T-cell (primary cell): Measurements from ENCODE around the gene UPK3A. TPM values are rescaled to one million over a fixed set of nuclear protein-coding genes. Genes with fewer than 3 reads are reported as not detected.

Experiments used
- ATAC-seq, 4 experiments: fragments of 200-7000 bp in 3 of 4; fragments of 150-1000 bp in 1 of 4; cut with Tn5 transposase; replicated peaks in 1 of 4; 1 replicate in 3 of 4; 2 replicates in 1 of 4; pipeline ENCODE4 v1.10.0; 2021; ENCODE audit warnings: moderate library complexity in 3 of 4, mild to moderate bottlenecking in 2 of 4, moderate number of reproducible peaks in 1 of 4
- CTCF ChIA-PET, 2 donors: fragments of 300-600 bp; sonication (Branson Sonifier 250); formaldehyde crosslinking; loops; one replicate each; lab custom pipeline; 2022; ENCODE audit warnings: antibody characterized with exemption in 2 of 2; lab: Charles Lee
- POLR2A ChIA-PET, 2 donors: fragments of 300-600 bp; sonication (Branson Sonifier 250); formaldehyde crosslinking; loops; one replicate each; lab custom pipeline; 2022; ENCODE audit warnings: antibody characterized with exemption in 2 of 2; lab: Charles Lee
- DNase-seq, 35 experiments: peaks; one replicate each; pipeline versions ENCODE4 v3.0.0 to v3.0.0-alpha.2; 2013 to 2023
- H3K27ac ChIP-seq: one replicate; pipeline ENCODE4 v1.5.1; 2013; ENCODE audit warnings: low read length
- H3K27me3 ChIP-seq, 2 experiments: replicated peaks in 1 of 2; 1 replicate in 1 of 2; 2 replicates in 1 of 2; pipeline versions ENCODE4 v1.6.1 to v1.7.0; 2013; ENCODE audit warnings: low read length in 1 of 2, mixed read lengths in 1 of 2; ENCODE audit not compliant: control insufficient read depth in 2 of 2, insufficient read depth in 2 of 2; ENCODE audit errors: extremely low read depth in 1 of 2
- H3K36me3 ChIP-seq, 2 donors: 1 replicate in 1 of 2; 2 replicates in 1 of 2; pipeline versions ENCODE4 v1.6.1 to v1.7.0; 2013; ENCODE audit warnings: low read length in 1 of 2; ENCODE audit not compliant: control insufficient read depth in 2 of 2, insufficient read depth in 1 of 2; ENCODE audit errors: extremely low read depth in 1 of 2
- H3K4me1 ChIP-seq, 2 experiments: 1 replicate in 1 of 2; 2 replicates in 1 of 2; pipeline versions ENCODE4 v1.6.1 to v1.7.0; 2013; ENCODE audit warnings: low read length in 2 of 2, mixed read lengths in 1 of 2; ENCODE audit not compliant: insufficient read depth in 2 of 2, control insufficient read depth in 1 of 2; ENCODE audit errors: extremely low read depth in 1 of 2
- H3K4me3 ChIP-seq, 2 donors: 1 replicate in 1 of 2; 2 replicates in 1 of 2; pipeline versions ENCODE4 v1.5.1 to v1.7.0; 2013; ENCODE audit warnings: mild to moderate bottlenecking in 2 of 2, low read length in 1 of 2, moderate library complexity in 1 of 2; ENCODE audit not compliant: control insufficient read depth in 1 of 2; ENCODE audit errors: extremely low read depth in 1 of 2
- H3K9me3 ChIP-seq: 2 replicates; pipeline ENCODE4 v1.7.0; 2013
- H3K27ac Mint-ChIP-seq, 2 donors: one replicate each; pipeline ENCODE4 v1.8.0; 2020 to 2021; ENCODE audit warnings: mild to moderate bottlenecking in 2 of 2, mixed read lengths in 2 of 2
- H3K27me3 Mint-ChIP-seq, 2 donors: one replicate each; pipeline ENCODE4 v1.8.0; 2021 to 2022; ENCODE audit warnings: mixed read lengths in 2 of 2
- H3K36me3 Mint-ChIP-seq: one replicate; pipeline ENCODE4 v1.8.0; 2021; ENCODE audit warnings: mixed read lengths
- H3K4me1 Mint-ChIP-seq, 3 donors: one replicate each; pipeline ENCODE4 v1.8.0; 2020 to 2022; ENCODE audit warnings: mixed read lengths in 3 of 3, mild to moderate bottlenecking in 1 of 3
- H3K4me3 Mint-ChIP-seq, 3 donors: one replicate each; pipeline ENCODE4 v1.8.0; 2020 to 2022; ENCODE audit warnings: mild to moderate bottlenecking in 3 of 3, mixed read lengths in 3 of 3, moderate library complexity in 3 of 3
- H3K9me3 Mint-ChIP-seq, 3 donors: one replicate each; pipeline ENCODE4 v1.8.0; 2020 to 2022; ENCODE audit warnings: mixed read lengths in 3 of 3
- WGBS: methylation state at CpG from one replicate; pipeline ENCODE4 v1.1.5; 2013; ENCODE audit warnings: missing lambda C conversion rate; ENCODE audit not compliant: insufficient coverage; 5-methylcytosine and 5-hydroxymethylcytosine counted together
- total RNA-seq, 35 experiments: library from RNA in 6 of 35; stranded (reverse) in 6 of 35; fragments of 120-200 nt in 1 of 35; gene quantifications; one replicate each; pipeline versions ENCODE4 v1.2.1 to v1.2.4 and lab custom pipeline; 2013 to 2026

Gene UPK3A
- total RNA-seq, 5 donors from 2014 or later (not counting 1 experiment from before 2014, with no cell fraction given), result not detected

GRCh38 chr22:45335021-45335818 is 50.5 kb downstream of the UPK3A start:
- Histone ChIP-seq H3K9me3 (no peaks in the 10 kb centered on the region), H3K27me3 (no peaks in the 10 kb centered on the region), H3K27ac (no peak overlapping the region), H3K4me1 (peaks cover 9% of the 10 kb centered on the region in 2 experiments), H3K36me3 (peaks cover under 1 to 83% of the 10 kb centered on the region in 2 donors), H3K4me3 (no peak overlapping the region)
- Mint-ChIP-seq H3K27ac (no peak overlapping the region), H3K9me3 (no peaks in the 10 kb centered on the region), H3K27me3 (no peaks in the 10 kb centered on the region), H3K36me3 (peaks cover 81% of the 10 kb centered on the region), H3K4me1 (peaks cover 22 to 49% (median 23%) of the 10 kb centered on the region in 3 donors), H3K4me3 (no peak overlapping the region)
- ATAC-seq, result no peak
- ChIA-PET CTCF (no interaction called here), POLR2A (interaction anchor here in 1 of 2 donors (0.6 to 1.3 kb wide), 3 partner anchors 12 to 50 kb away, joined by 3 to 5 read pairs (median 4); no protein-coding TSS in a partner anchor)
- no peak for DNase-seq
- 84% methylated on average over 25 of the region's 26 CpGs for WGBS

DNA sequence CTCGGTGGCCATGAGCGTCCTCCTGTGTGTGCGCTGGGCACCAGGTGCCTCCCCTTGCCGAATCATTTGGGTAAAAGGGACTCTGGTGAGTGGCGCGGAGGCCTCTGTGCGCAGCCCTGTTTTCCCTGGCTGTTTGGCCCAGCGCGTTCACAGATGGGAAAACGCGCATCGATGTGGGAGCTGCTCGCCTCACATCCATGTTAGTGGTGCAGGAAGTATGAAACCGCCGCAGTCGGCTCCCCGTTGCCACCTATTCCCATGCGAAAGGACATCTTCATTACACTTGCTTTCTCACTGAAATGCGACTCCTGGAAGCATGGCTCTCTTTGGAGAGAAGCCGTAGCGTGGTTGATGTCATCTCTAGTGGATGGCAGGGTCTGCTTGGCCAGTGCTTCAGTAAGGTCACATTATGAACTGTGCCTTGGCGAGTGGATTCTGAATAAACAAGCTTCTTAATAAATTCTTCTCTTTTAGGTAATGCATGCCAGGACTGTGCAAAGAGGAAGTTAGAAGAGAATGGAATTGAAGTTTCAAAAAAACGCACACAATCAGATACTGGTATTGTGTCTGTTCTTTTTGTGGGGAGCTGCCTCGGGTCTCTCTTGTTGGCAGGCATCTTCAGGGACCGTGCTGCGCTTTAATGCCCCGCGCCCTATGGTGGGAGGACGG is 51.2 kb downstream of the UPK3A start:
- no peaks in the 10 kb centered on the region for H3K27me3 Mint-ChIP-seq
- ATAC-seq (no peak), DNase-seq (no peak)
- Histone ChIP-seq H3K27me3 (no peaks in the 10 kb centered on the region), H3K4me3 (no peak overlapping the region), H3K4me1 (peaks cover 13 to 15% of the 10 kb centered on the region in 2 experiments), H3K27ac (no peak overlapping the region), H3K9me3 (no peaks in the 10 kb centered on the region), H3K36me3 (peaks cover 0 to 81% of the 10 kb centered on the region in 2 donors)
- peaks cover 22 to 57% (median 29%) of the 10 kb centered on the region in 3 donors for H3K4me1 Mint-ChIP-seq
- 91% methylated on average over 21 of the region's 29 CpGs for WGBS
- H3K9me3 Mint-ChIP-seq, result no peaks in the 10 kb centered on the region
- peak overlapping the region in 1 of 3 donors; percentile 58 for H3K4me3 Mint-ChIP-seq
- no peak overlapping the region for H3K27ac Mint-ChIP-seq
- H3K36me3 Mint-ChIP-seq, result peaks cover 78% of the 10 kb centered on the region
- CTCF ChIA-PET, result no interaction called here
- POLR2A ChIA-PET, result interaction anchor here in 1 of 2 donors (0.6 to 1.3 kb wide), 3 partner anchors 13 to 50 kb away, joined by 3 to 5 read pairs (median 4); no protein-coding TSS in a partner anchor

DNA sequence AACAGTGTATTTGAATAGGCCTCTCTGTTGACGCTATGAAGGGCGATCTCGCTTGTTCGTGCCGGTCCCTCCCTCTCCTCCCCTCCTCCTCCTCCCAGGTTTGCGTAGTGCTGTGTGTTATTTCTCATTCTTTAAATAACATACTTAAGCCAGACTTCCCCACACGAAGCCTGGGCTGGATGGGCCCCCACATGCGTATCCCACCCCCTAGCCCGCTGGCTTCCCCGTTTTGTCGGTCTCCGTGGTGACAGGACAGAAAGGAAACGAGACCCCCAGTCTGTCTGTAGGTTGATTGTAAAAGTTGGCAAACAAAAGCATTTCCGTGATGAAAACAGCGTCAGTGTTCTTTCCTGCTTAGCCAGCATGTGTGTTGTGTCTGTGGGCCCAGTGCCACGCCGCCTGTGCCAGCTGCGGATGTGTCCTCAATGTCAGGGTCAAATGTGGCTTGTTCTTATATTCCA is 52.3 kb downstream of the UPK3A start:
- no peak overlapping the region for H3K4me3 ChIP-seq
- POLR2A ChIA-PET, result interaction anchor here in 1 of 2 donors (0.5 kb wide), 1 partner anchor 771 kb away, joined by 6 read pairs; no protein-coding TSS in a partner anchor
- no peaks in the 10 kb centered on the region for H3K27me3 Mint-ChIP-seq
- H3K36me3 ChIP-seq, result peaks cover 4 to 88% of the 10 kb centered on the region in 2 donors
- peak overlapping the region in 1 of 3 donors; percentile 58 for H3K4me3 Mint-ChIP-seq
- H3K36me3 Mint-ChIP-seq, result peaks cover 75% of the 10 kb centered on the region
- H3K9me3 Mint-ChIP-seq, result no peaks in the 10 kb centered on the region
- no peaks in the 10 kb centered on the region for H3K27me3 ChIP-seq
- H3K4me1 ChIP-seq, result peaks cover 22 to 23% of the 10 kb centered on the region in 2 experiments
- H3K27ac Mint-ChIP-seq, result peak overlapping the region; percentile 70 to 91
- DNase-seq (peak in 23 of 35 experiments; percentile 16 to 68 (median 48)), ATAC-seq (peak; percentile 26 to 65 (median 46))
- H3K9me3 ChIP-seq, result no peaks in the 10 kb centered on the region
- CTCF ChIA-PET, result no interaction called here
- 63% methylated on average over 5 of the region's 18 CpGs for WGBS
- H3K27ac ChIP-seq, result no peak overlapping the region
- peaks cover 26 to 66% (median 38%) of the 10 kb centered on the region in 3 donors for H3K4me1 Mint-ChIP-seq

DNA sequence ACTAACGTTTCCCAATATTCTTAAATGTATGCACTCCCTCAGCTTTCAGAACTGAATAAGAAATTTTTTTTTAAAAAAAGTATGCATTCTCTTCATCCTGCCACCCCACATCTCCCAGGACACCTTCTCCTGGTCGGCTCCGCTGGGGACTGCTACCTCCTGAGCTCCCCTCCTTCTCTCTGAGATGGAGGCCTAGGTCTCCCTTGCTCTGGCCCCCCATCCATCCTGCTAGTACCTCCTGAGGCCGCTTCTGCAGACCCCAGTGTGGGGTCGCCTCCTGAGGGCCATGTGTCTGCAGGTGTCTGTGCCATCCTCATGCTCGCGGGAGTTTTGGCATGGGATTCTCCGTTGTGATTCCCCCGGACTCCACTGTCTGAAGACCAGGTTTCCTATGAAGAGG is 52.8 kb downstream of the UPK3A start:
- peak overlapping the region in 1 of 3 donors; percentile 58 for H3K4me3 Mint-ChIP-seq
- peaks cover 70% of the 10 kb centered on the region for H3K36me3 Mint-ChIP-seq

GRCh38 chr22:45338795-45339194 is 54.0 kb downstream of the UPK3A start:
- Mint-ChIP-seq H3K27ac (peak overlapping the region in 1 of 2 donors; percentile 14), H3K36me3 (peaks cover 65% of the 10 kb centered on the region), H3K4me1 (peaks cover 24 to 65% (median 42%) of the 10 kb centered on the region in 3 donors), H3K27me3 (no peaks in the 10 kb centered on the region), H3K4me3 (no peak overlapping the region), H3K9me3 (no peaks in the 10 kb centered on the region)
- WGBS, result 80% methylated on average over 2 of the region's 7 CpGs
- ChIA-PET POLR2A (interaction anchor here in 1 of 2 donors (1.0 kb wide), 1 partner anchor 19 kb away, joined by 3 read pairs; no protein-coding TSS in a partner anchor), CTCF (no interaction called here)
- no peaks in the 10 kb centered on the region for H3K9me3 ChIP-seq
- H3K36me3 ChIP-seq, result peaks cover 4 to 82% of the 10 kb centered on the region in 2 donors
- H3K4me1 ChIP-seq, result peaks cover 22 to 26% of the 10 kb centered on the region in 2 experiments
- no peak for DNase-seq
- ATAC-seq, result no peak
- H3K4me3 ChIP-seq, result no peak overlapping the region
- H3K27ac ChIP-seq, result no peak overlapping the region
- H3K27me3 ChIP-seq, result no peaks in the 10 kb centered on the region

More for the DNA sequence above, 52.8 kb downstream of the UPK3A start:
- H3K27ac ChIP-seq, result no peak overlapping the region
- Mint-ChIP-seq H3K27me3 (no peaks in the 10 kb centered on the region), H3K4me1 (peaks cover 26 to 66% (median 42%) of the 10 kb centered on the region in 3 donors), H3K27ac (peak overlapping the region in 1 of 2 donors; percentile 91), H3K9me3 (no peaks in the 10 kb centered on the region)
- CTCF ChIA-PET, result interaction anchor here in 1 of 2 donors (0.6 kb wide), 1 partner anchor 24 kb away, joined by 7 read pairs; no protein-coding TSS in a partner anchor
- H3K27me3 ChIP-seq, result no peaks in the 10 kb centered on the region
- no peak overlapping the region for H3K4me3 ChIP-seq
- no peak for DNase-seq
- no peaks in the 10 kb centered on the region for H3K9me3 ChIP-seq
- ATAC-seq, result no peak
- H3K36me3 ChIP-seq, result peaks cover 4 to 85% of the 10 kb centered on the region in 2 donors
- POLR2A ChIA-PET, result interaction anchor here in 1 of 2 donors (0.5 kb wide), 1 partner anchor 772 kb away, joined by 6 read pairs; no protein-coding TSS in a partner anchor
- 98% methylated on average over 7 of the region's 9 CpGs for whole genome bisulfite sequencing
- peaks cover 22 to 26% of the 10 kb centered on the region in 2 experiments for H3K4me1 ChIP-seq

GRCh38 chr22:45340323-45340722 is 55.6 kb downstream of the UPK3A start:
- H3K36me3 ChIP-seq, result peaks cover 4 to 76% of the 10 kb centered on the region in 2 donors
- 83% methylated on average over 6 of the region's 8 CpGs for WGBS
- H3K27ac ChIP-seq, result no peak overlapping the region
- peaks cover 19 to 26% of the 10 kb centered on the region in 2 experiments for H3K4me1 ChIP-seq
- H3K9me3 ChIP-seq, result no peaks in the 10 kb centered on the region
- no peak for DNase-seq
- Mint-ChIP-seq H3K4me1 (peaks cover 18 to 56% (median 35%) of the 10 kb centered on the region in 3 donors), H3K4me3 (peak overlapping the region in 1 of 3 donors; percentile 66), H3K36me3 (peaks cover 57% of the 10 kb centered on the region), H3K9me3 (no peaks in the 10 kb centered on the region), H3K27me3 (no peaks in the 10 kb centered on the region), H3K27ac (peak overlapping the region in 1 of 2 donors; percentile 89)
- ChIA-PET CTCF (no interaction called here), POLR2A (interaction anchor here (0.6 to 0.8 kb wide), 2 partner anchors 13 to 20 kb away, joined by 3 read pairs; no protein-coding TSS in a partner anchor)
- no peaks in the 10 kb centered on the region for H3K27me3 ChIP-seq
- H3K4me3 ChIP-seq, result no peak overlapping the region
- no peak for ATAC-seq
